Astrocyte (in vitro differentiated cells and primary cell): ENCODE data around the gene CDK16. TPM values are rescaled to one million over a fixed set of nuclear protein-coding genes. Genes with fewer than 3 reads are reported as not detected.

Source experiments
- DNase-seq: peaks from one replicate; pipeline ENCODE4 v3.0.0-alpha.2; 2010; ENCODE audit warnings: low read depth
- FAIRE-seq: peaks from 2 replicates; lab custom pipeline; 2011; peaks lifted over from hg19 to GRCh38; lab: Jason Lieb, UNC
- H2AFZ ChIP-seq: 2 replicates; pipeline ENCODE4 v1.6.0; 2012; ENCODE audit warnings: low read depth, low read length, inconsistent platforms
- H3K27ac ChIP-seq: 2 replicates; pipeline ENCODE4 v1.5.1; 2011; ENCODE audit warnings: low read depth, low read length, inconsistent platforms
- H3K27me3 ChIP-seq: 2 replicates; pipeline ENCODE4 v1.6.0; 2011; ENCODE audit warnings: low read length, inconsistent platforms; ENCODE audit not compliant: insufficient read depth
- H3K36me3 ChIP-seq: 2 replicates; pipeline ENCODE4 v1.5.1; 2011; ENCODE audit warnings: low read length, inconsistent platforms; ENCODE audit not compliant: insufficient read depth
- H3K4me1 ChIP-seq: 2 replicates; pipeline ENCODE4 v1.5.1; 2011; ENCODE audit warnings: low read length, inconsistent platforms; ENCODE audit not compliant: insufficient read depth
- H3K4me2 ChIP-seq: 2 replicates; pipeline ENCODE4 v1.6.0; 2012; ENCODE audit warnings: low read length, inconsistent platforms
- H3K4me3 ChIP-seq: 2 replicates; pipeline ENCODE4 v1.5.1; 2011; ENCODE audit warnings: low read depth, mild to moderate bottlenecking, low read length, inconsistent platforms; ENCODE audit not compliant: insufficient read depth
- H3K79me2 ChIP-seq: 2 replicates; pipeline ENCODE4 v1.6.0; 2012; ENCODE audit warnings: mild to moderate bottlenecking, low read length, inconsistent platforms; ENCODE audit not compliant: insufficient read depth
- H3K9ac ChIP-seq: 2 replicates; pipeline ENCODE4 v1.6.0; 2012; ENCODE audit warnings: mild to moderate bottlenecking, low read length, inconsistent platforms
- H3K9me3 ChIP-seq: 2 replicates; pipeline ENCODE4 v1.5.1; 2012; ENCODE audit warnings: low read depth, mild to moderate bottlenecking, low read length, inconsistent platforms; ENCODE audit not compliant: insufficient read depth
- H4K20me1 ChIP-seq: 2 replicates; pipeline ENCODE4 v1.6.0; 2012; ENCODE audit warnings: low read length, inconsistent platforms; ENCODE audit not compliant: insufficient read depth
- H3K27ac Mint-ChIP-seq: one replicate; pipeline ENCODE4 v1.8.0; 2021; ENCODE audit warnings: mild to moderate bottlenecking, mixed read lengths; ENCODE audit not compliant: unreplicated experiment
- H3K27me3 Mint-ChIP-seq: one replicate; pipeline ENCODE4 v1.8.0; 2021; ENCODE audit warnings: low read depth, mixed read lengths; ENCODE audit not compliant: unreplicated experiment
- H3K36me3 Mint-ChIP-seq: one replicate; pipeline ENCODE4 v1.8.0; 2021; ENCODE audit warnings: low read depth, mixed read lengths; ENCODE audit not compliant: unreplicated experiment
- H3K4me1 Mint-ChIP-seq: one replicate; pipeline ENCODE4 v1.8.0; 2021; ENCODE audit warnings: low read depth, mixed read lengths; ENCODE audit not compliant: unreplicated experiment
- H3K4me3 Mint-ChIP-seq: one replicate; pipeline ENCODE4 v1.8.0; 2021; ENCODE audit warnings: mild to moderate bottlenecking, moderate library complexity, mixed read lengths; ENCODE audit not compliant: unreplicated experiment
- H3K9me3 Mint-ChIP-seq: one replicate; pipeline ENCODE4 v1.8.0; 2021; ENCODE audit warnings: mild to moderate bottlenecking, mixed read lengths; ENCODE audit not compliant: unreplicated experiment
- EZH2 ChIP-seq: IDR thresholded peaks from 2 replicates; pipeline ENCODE4 v1.6.1; 2012; ENCODE audit warnings: mild to moderate bottlenecking, low read length, inconsistent platforms; ENCODE audit not compliant: insufficient read depth
- total RNA-seq: library from RNA; stranded (reverse); gene quantifications from 2 replicates; pipeline ENCODE4 v1.2.1, GENCODE V29; 2021
- TF ChIP-seq, protein P1 (sequence below): IDR thresholded peaks from 2 replicates; pipeline ENCODE4 v1.5.1; 2011; ENCODE audit warnings: low read depth, mild to moderate bottlenecking, inconsistent platforms, low read length, moderate library complexity; ENCODE audit not compliant: insufficient read depth

Gene CDK16
- total RNA-seq, 1 donor from 2014 or later: 128 TPM

DNA sequence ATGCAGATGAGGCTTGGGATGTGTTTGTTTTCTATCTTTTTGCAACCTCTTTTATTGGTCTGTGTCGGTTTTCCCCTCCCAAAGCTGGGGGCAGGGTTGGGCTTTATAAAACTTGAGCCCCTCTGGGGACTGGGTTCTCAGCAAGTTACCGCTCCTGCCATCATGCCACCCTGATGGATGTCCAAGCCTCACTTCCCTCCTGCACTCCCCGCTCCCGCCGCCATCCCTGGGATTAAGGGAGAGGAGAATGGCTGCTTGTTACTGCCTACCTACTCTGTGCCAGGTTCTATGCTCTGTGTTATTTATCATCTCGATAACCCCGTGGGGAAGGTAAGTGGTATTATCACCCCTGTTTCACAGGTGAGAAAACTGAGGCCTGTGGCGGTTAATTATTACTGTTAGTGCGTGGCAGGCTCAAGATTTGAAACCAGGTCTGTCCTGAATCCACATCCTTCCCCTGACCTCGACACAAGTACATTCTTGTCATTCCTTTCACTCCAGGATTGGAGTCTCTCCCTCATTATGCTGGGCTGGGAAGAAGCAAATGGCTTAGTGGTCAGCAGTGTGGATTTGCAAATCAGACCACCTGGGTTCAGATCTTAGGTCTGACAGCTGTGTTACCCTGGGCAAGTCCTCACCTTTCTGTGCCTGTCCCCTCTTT lies 20.3 kb upstream of the CDK16 start:
- FAIRE-seq (peak; percentile 55), DNase-seq (peak; percentile 61)
- H3K79me2 ChIP-seq: peaks cover 81% of the 10 kb centered on the region
- Mint-ChIP-seq H3K9me3 (no peaks in the 10 kb centered on the region), H3K4me1 (peaks cover 35% of the 10 kb centered on the region), H3K27me3 (no peaks in the 10 kb centered on the region), H3K27ac (peak overlapping the region; percentile 53), H3K4me3 (peak overlapping the region; percentile 8), H3K36me3 (peaks cover 8% of the 10 kb centered on the region)
- no peaks in the 10 kb centered on the region for H3K9me3 ChIP-seq
- peaks cover 85% of the 10 kb centered on the region for H4K20me1 ChIP-seq
- peaks cover 26% of the 10 kb centered on the region for H3K4me1 ChIP-seq
- no peak overlapping the region for H2AFZ ChIP-seq
- H3K9ac ChIP-seq: peak overlapping the region; percentile 57
- H3K4me2 ChIP-seq: peak overlapping the region; percentile 97
- H3K27me3 ChIP-seq: no peaks in the 10 kb centered on the region
- no peak overlapping the region for H3K27ac ChIP-seq
- TF ChIP-seq, protein P1, sequence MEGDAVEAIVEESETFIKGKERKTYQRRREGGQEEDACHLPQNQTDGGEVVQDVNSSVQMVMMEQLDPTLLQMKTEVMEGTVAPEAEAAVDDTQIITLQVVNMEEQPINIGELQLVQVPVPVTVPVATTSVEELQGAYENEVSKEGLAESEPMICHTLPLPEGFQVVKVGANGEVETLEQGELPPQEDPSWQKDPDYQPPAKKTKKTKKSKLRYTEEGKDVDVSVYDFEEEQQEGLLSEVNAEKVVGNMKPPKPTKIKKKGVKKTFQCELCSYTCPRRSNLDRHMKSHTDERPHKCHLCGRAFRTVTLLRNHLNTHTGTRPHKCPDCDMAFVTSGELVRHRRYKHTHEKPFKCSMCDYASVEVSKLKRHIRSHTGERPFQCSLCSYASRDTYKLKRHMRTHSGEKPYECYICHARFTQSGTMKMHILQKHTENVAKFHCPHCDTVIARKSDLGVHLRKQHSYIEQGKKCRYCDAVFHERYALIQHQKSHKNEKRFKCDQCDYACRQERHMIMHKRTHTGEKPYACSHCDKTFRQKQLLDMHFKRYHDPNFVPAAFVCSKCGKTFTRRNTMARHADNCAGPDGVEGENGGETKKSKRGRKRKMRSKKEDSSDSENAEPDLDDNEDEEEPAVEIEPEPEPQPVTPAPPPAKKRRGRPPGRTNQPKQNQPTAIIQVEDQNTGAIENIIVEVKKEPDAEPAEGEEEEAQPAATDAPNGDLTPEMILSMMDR: no peak
- peaks cover 29% of the 10 kb centered on the region for H3K36me3 ChIP-seq
- H3K4me3 ChIP-seq: no peak overlapping the region

GRCh38 chrX:47198687-47199080 lies 19.8 kb upstream of the CDK16 start:
- Mint-ChIP-seq H3K9me3 (no peaks in the 10 kb centered on the region), H3K27ac (peak overlapping the region; percentile 38), H3K36me3 (peaks cover 9% of the 10 kb centered on the region), H3K27me3 (no peaks in the 10 kb centered on the region), H3K4me1 (peaks cover 32% of the 10 kb centered on the region), H3K4me3 (no peak overlapping the region)
- H3K4me3 ChIP-seq: no peak overlapping the region
- H4K20me1 ChIP-seq: peaks cover 89% of the 10 kb centered on the region
- DNase-seq (no peak), FAIRE-seq (peak; percentile 59)
- peaks cover 25% of the 10 kb centered on the region for H3K4me1 ChIP-seq
- H2AFZ ChIP-seq: no peak overlapping the region
- no peaks in the 10 kb centered on the region for H3K27me3 ChIP-seq
- peaks cover 82% of the 10 kb centered on the region for H3K79me2 ChIP-seq
- peaks cover 32% of the 10 kb centered on the region for H3K36me3 ChIP-seq
- peak overlapping the region; percentile 97 for H3K4me2 ChIP-seq
- peak overlapping the region; percentile 5 for H3K9ac ChIP-seq
- no peak overlapping the region for H3K27ac ChIP-seq
- TF ChIP-seq, protein P1: no peak
- TF ChIP-seq EZH2: no peak
- no peaks in the 10 kb centered on the region for H3K9me3 ChIP-seq

- no peaks in the 10 kb centered on the region for H3K27me3 ChIP-seq
- no peak for TF ChIP-seq EZH2
- TF ChIP-seq, protein P1: no peak
- H3K4me1 Mint-ChIP-seq: peaks cover 32% of the 10 kb centered on the region
- FAIRE-seq (no peak), DNase-seq (no peak)
- H3K4me3 Mint-ChIP-seq: no peak overlapping the region
- peaks cover 76% of the 10 kb centered on the region for H3K79me2 ChIP-seq
- no peaks in the 10 kb centered on the region for H3K27me3 Mint-ChIP-seq
- peaks cover 9% of the 10 kb centered on the region for H3K36me3 Mint-ChIP-seq
- H3K9me3 ChIP-seq: no peaks in the 10 kb centered on the region
- H3K27ac Mint-ChIP-seq: no peak overlapping the region
- H3K4me2 ChIP-seq: no peak overlapping the region
- H3K36me3 ChIP-seq: peaks cover 36% of the 10 kb centered on the region
- no peaks in the 10 kb centered on the region for H3K9me3 Mint-ChIP-seq
- H4K20me1 ChIP-seq: peaks cover 87% of the 10 kb centered on the region
- no peak overlapping the region for H3K4me3 ChIP-seq
- H3K27ac ChIP-seq: no peak overlapping the region
- H3K4me1 ChIP-seq: peaks cover 25% of the 10 kb centered on the region
- no peak overlapping the region for H2AFZ ChIP-seq
- no peak overlapping the region for H3K9ac ChIP-seq
Measured at GRCh38 chrX:47199286-47199685, 19.2 kb upstream of the CDK16 start.
